B cell (primary cell): ENCODE data around the gene ASB8. TPM values are rescaled to one million over a fixed set of nuclear protein-coding genes. Genes with fewer than 3 reads are reported as not detected.

Source experiments
- ATAC-seq: fragments of 200-7000 bp; cut with Tn5 transposase; one replicate; pipeline ENCODE4 v1.10.0; 2021; ENCODE audit warnings: low read depth, mild to moderate bottlenecking, moderate number of reproducible peaks, moderate library complexity
- CTCF ChIA-PET: fragments of 350-600 bp; sonication (Branson Sonifier 250); formaldehyde crosslinking; loops from one replicate; lab custom pipeline; 2021; ENCODE audit warnings: antibody characterized with exemption, inconsistent platforms; lab: Charles Lee
- POLR2A ChIA-PET: fragments of 350-600 bp; sonication (Branson Sonifier 250); formaldehyde crosslinking; loops from one replicate; lab custom pipeline; 2021; ENCODE audit warnings: antibody characterized with exemption; lab: Charles Lee
- DNase-seq: peaks from one replicate; pipeline ENCODE4 v3.0.0; 2013
- H2AFZ ChIP-seq: 2 replicates; pipeline ENCODE4 v1.6.1; 2012; ENCODE audit warnings: mild to moderate bottlenecking, low read depth, low read length; ENCODE audit not compliant: insufficient read depth, poor library complexity, severe bottlenecking
- H3K27ac ChIP-seq, 2 donors: 1 replicate in 1 of 2; 2 replicates in 1 of 2; pipeline ENCODE4 v1.5.1; 2012 to 2013; ENCODE audit warnings: low read length in 2 of 2, mild to moderate bottlenecking in 2 of 2, moderate library complexity in 1 of 2
- H3K27me3 ChIP-seq, 4 experiments: fragments of 200-600 bp in 1 of 4; sonication (generic) in 1 of 4; replicated peaks in 1 of 4; 1 replicate in 2 of 4; 2 replicates in 2 of 4; pipeline versions ENCODE4 v1.6.1 to v1.7.0; 2013 to 2016; ENCODE audit warnings: low read length in 3 of 4, mild to moderate bottlenecking in 2 of 4, mixed read lengths in 1 of 4, moderate library complexity in 1 of 4; ENCODE audit not compliant: insufficient read depth in 4 of 4, control insufficient read depth in 3 of 4; ENCODE audit errors: control extremely low read depth in 1 of 4
- H3K36me3 ChIP-seq, 2 experiments: replicated peaks in 1 of 2; 1 replicate in 1 of 2; 2 replicates in 1 of 2; pipeline versions ENCODE4 v1.6.1 to v1.7.1; 2013; ENCODE audit warnings: low read length in 1 of 2; ENCODE audit not compliant: insufficient read depth in 2 of 2, control insufficient read depth in 1 of 2; ENCODE audit errors: control extremely low read depth in 1 of 2, extremely low read depth in 1 of 2
- H3K4me1 ChIP-seq, 2 donors: fragments of 200-600 bp in 1 of 2; sonication (generic) in 1 of 2; 1 replicate in 1 of 2; 2 replicates in 1 of 2; pipeline versions ENCODE4 v1.5.1 to v1.6.1; 2013 to 2017; ENCODE audit warnings: low read length in 2 of 2; ENCODE audit not compliant: control insufficient read depth in 2 of 2, insufficient read depth in 2 of 2
- H3K4me2 ChIP-seq: replicated peaks from 2 replicates; pipeline ENCODE3; 2012; ENCODE audit warnings: mild to moderate bottlenecking, low read depth, low read length; ENCODE audit not compliant: poor library complexity, severe bottlenecking
- H3K4me3 ChIP-seq, 5 experiments: fragments of 200-600 bp in 1 of 5; sonication (generic) in 1 of 5; 1 replicate in 3 of 5; 2 replicates in 2 of 5; pipeline versions ENCODE4 v1.5.1 to v1.7.0; 2011 to 2016; ENCODE audit warnings: low read length in 4 of 5, mild to moderate bottlenecking in 4 of 5, low read depth in 2 of 5, control low read depth in 1 of 5, moderate library complexity in 1 of 5; ENCODE audit not compliant: insufficient read depth in 1 of 5; ENCODE audit errors: control extremely low read depth in 1 of 5, extremely low read depth in 1 of 5
- H3K79me2 ChIP-seq: fragments of 200-600 bp; sonication (generic); one replicate; pipeline ENCODE4 v1.6.0; 2016; ENCODE audit warnings: low read length; ENCODE audit not compliant: control insufficient read depth, insufficient read depth
- H3K9ac ChIP-seq: fragments of 200-600 bp; sonication (generic); 2 replicates; pipeline ENCODE4 v1.6.1; 2017; ENCODE audit warnings: mild to moderate bottlenecking, low read length, moderate library complexity
- H3K9me3 ChIP-seq, 3 donors: one replicate each; pipeline versions ENCODE4 v1.6.1 to v1.7.1; 2013; ENCODE audit warnings: low read length in 2 of 3; ENCODE audit not compliant: control insufficient read depth in 2 of 3, insufficient read depth in 1 of 3; ENCODE audit errors: control extremely low read depth in 1 of 3
- H4K20me1 ChIP-seq: 2 replicates; pipeline ENCODE4 v1.6.0; 2012; ENCODE audit warnings: mild to moderate bottlenecking, low read length; ENCODE audit not compliant: insufficient read depth, control insufficient read depth, poor library complexity, severe bottlenecking
- H3K27ac Mint-ChIP-seq: one replicate; pipeline ENCODE4 v1.8.0; 2021; ENCODE audit warnings: mixed read lengths
- H3K27me3 Mint-ChIP-seq: one replicate; pipeline ENCODE4 v1.8.0; 2021; ENCODE audit warnings: mixed read lengths
- H3K4me1 Mint-ChIP-seq: one replicate; pipeline ENCODE4 v1.8.0; 2021; ENCODE audit warnings: mixed read lengths
- H3K4me3 Mint-ChIP-seq: one replicate; pipeline ENCODE4 v1.8.0; 2021; ENCODE audit warnings: mixed read lengths
- H3K9me3 Mint-ChIP-seq: one replicate; pipeline ENCODE4 v1.8.0; 2022; ENCODE audit warnings: mixed read lengths; ENCODE audit not compliant: insufficient read depth
- CTCF ChIP-seq: fragments of 200-600 bp; IDR thresholded peaks from one replicate; pipeline ENCODE4 v1.8.0; 2022; ENCODE audit warnings: antibody characterized with exemption, mild to moderate bottlenecking
- EZH2 ChIP-seq: IDR thresholded peaks from 2 replicates; pipeline ENCODE4 v1.6.1; 2012; ENCODE audit warnings: borderline replicate concordance, low read depth, mild to moderate bottlenecking, moderate library complexity, low read length; ENCODE audit not compliant: insufficient read depth, poor library complexity, severe bottlenecking
- WGBS: methylation state at CpG from one replicate; pipeline ENCODE4 v1.1.5; 2013; ENCODE audit warnings: missing lambda C conversion rate; ENCODE audit not compliant: insufficient coverage; 5-methylcytosine and 5-hydroxymethylcytosine counted together
- intact Hi-C: fragments of 100-400 bp; cut with micrococcal nuclease; formaldehyde crosslinking; loops from one replicate; pipeline ENCODE4 v1.10.0; 2022
- polyA plus RNA-seq: library from polyadenylated mRNA; depleted of rRNA; stranded (reverse); fragments of >200 nt; gene quantifications from 2 replicates; pipeline ENCODE4 v1.2.3, GENCODE V29; 2012
- total RNA-seq, 2 donors: library from RNA; stranded (reverse); fragments of 120-200 nt in 1 of 2; gene quantifications; 1 replicate in 1 of 2; 2 replicates in 1 of 2; pipeline versions ENCODE4 v1.2.3 to v1.2.4, GENCODE V29; 2013 to 2022

The ASB8 gene
- total and polyA plus RNA-seq, 2 donors (not counting 1 experiment from before 2014, with no cell fraction given): 22.7 to 54.8 TPM

GRCh38 chr12:48105321-48105866 lies 51.9 kb downstream of the ASB8 start:
- H2AFZ ChIP-seq: peak overlapping the region; percentile 70
- DNase-seq: peak; percentile 85
- H3K9ac ChIP-seq: peak overlapping the region; percentile 87
- intact Hi-C loops: loop anchor here (5.0 to 10.0 kb wide), 4 partner anchors 143 to 1639 kb away; partner anchors contain the start of genes HDAC7, RPAP3, TMBIM6 and TMEM106C
- ChIA-PET CTCF (interaction anchor here (0.7 to 2.9 kb wide), 4 partner anchors 24 to 513 kb away, joined by 3 to 28 read pairs (median 4); partner anchors contain the start of gene ASB8), POLR2A (interaction anchor here (0.6 to 2.7 kb wide), 6 partner anchors 14 to 590 kb away, joined by 3 to 10 read pairs (median 4); partner anchors contain the start of genes ASB8 and PFKM)
- H3K27ac ChIP-seq: peak overlapping the region; percentile 93 to 99
- peaks cover 20% of the 10 kb centered on the region in 2 donors for H3K4me1 ChIP-seq
- Mint-ChIP-seq H3K27ac (peak overlapping the region; percentile 95), H3K4me3 (peak overlapping the region; percentile 89), H3K27me3 (no peaks in the 10 kb centered on the region), H3K4me1 (peaks cover 38% of the 10 kb centered on the region), H3K9me3 (no peaks in the 10 kb centered on the region)
- peak overlapping the region; percentile 61 to 94 (median 80) for H3K4me3 ChIP-seq
- H3K27me3 ChIP-seq: no peaks in the 10 kb centered on the region
- H3K36me3 ChIP-seq: no peaks in the 10 kb centered on the region
- peaks cover 77% of the 10 kb centered on the region for H3K79me2 ChIP-seq
- peak overlapping the region; percentile 83 for H3K4me2 ChIP-seq
- H3K9me3 ChIP-seq: no peaks in the 10 kb centered on the region
- under 1% methylated on average over 29 of the region's 30 CpGs for WGBS
- peak; percentile 28 for ATAC-seq
- no peaks in the 10 kb centered on the region for H4K20me1 ChIP-seq
- TF ChIP-seq EZH2: no peak
- no peak for TF ChIP-seq CTCF

- Histone ChIP-seq H3K27ac (peak overlapping the region; percentile 1 to 99), H3K79me2 (peaks cover 78% of the 10 kb centered on the region), H3K4me3 (peak overlapping the region in 2 of 5 experiments; percentile 61 to 80), H3K9ac (peak overlapping the region; percentile 87), H3K4me1 (peaks cover 20% of the 10 kb centered on the region in 2 donors), H3K36me3 (peaks cover 0 to 3% of the 10 kb centered on the region in 2 experiments), H3K9me3 (no peaks in the 10 kb centered on the region), H3K4me2 (peak overlapping the region; percentile 83), H3K27me3 (no peaks in the 10 kb centered on the region), H2AFZ (peak overlapping the region; percentile 70), H4K20me1 (no peaks in the 10 kb centered on the region)
- ATAC-seq (no peak), DNase-seq (no peak)
- Mint-ChIP-seq H3K4me3 (peak overlapping the region; percentile 89), H3K9me3 (no peaks in the 10 kb centered on the region), H3K27ac (peak overlapping the region; percentile 95), H3K27me3 (no peaks in the 10 kb centered on the region), H3K4me1 (peaks cover 38% of the 10 kb centered on the region)
- CTCF ChIA-PET: interaction anchor here (2.9 kb wide), 1 partner anchor 52 kb away, joined by 28 read pairs; the partner anchor contains the start of gene ASB8
- POLR2A ChIA-PET: no interaction called here
- TF ChIP-seq CTCF (no peak), EZH2 (no peak)
- intact Hi-C loops: loop anchor here (10.0 kb wide), 1 partner anchor 1640 kb away; the partner anchor contains the start of gene TMBIM6
- 69% methylated on average over 3 of the region's 4 CpGs for WGBS
Observed at GRCh38 chr12:48104531-48104930, 52.8 kb downstream of the ASB8 start.
